HT1080 (cell line): Measurements from ENCODE around the gene PEG3. TPM values are rescaled to one million over a fixed set of nuclear protein-coding genes. Genes with fewer than 3 reads are reported as not detected.

Experiments
- DNase-seq: peaks from one replicate; pipeline ENCODE4 v3.0.0-alpha.2; 2015; ENCODE audit warnings: low read depth
- total RNA-seq: library from RNA; depleted of rRNA; stranded (reverse); fragments of >200 nt; shearing (Covaris generic); gene quantifications from 2 replicates; pipeline ENCODE4 v1.2.3, GENCODE V29; 2014

PEG3 gene
- total RNA-seq, 1 experiment from 2014 or later = not detected

GRCh38 chr19:56839652-56840450, 675 bp downstream of the PEG3 start:
- DNase-seq = no peak

GRCh38 chr19:56838909-56839651, 1.4 kb downstream of the PEG3 start:
- DNase-seq = no peak

GRCh38 chr19:56838024-56838908, 2.3 kb downstream of the PEG3 start:
- DNase-seq = no peak

- DNase-seq = no peak
Observed at GRCh38 chr19:56837492-56838023, 3.0 kb downstream of the PEG3 start.

GRCh38 chr19:56837004-56837403, 3.5 kb downstream of the PEG3 start:
- no peak for DNase-seq

- DNase-seq = no peak
Observed at GRCh38 chr19:56836059-56836458, 4.5 kb downstream of the PEG3 start.

- no peak for DNase-seq
Observed at GRCh38 chr19:56835401-56835800, 5.1 kb downstream of the PEG3 start.

GRCh38 chr19:56834564-56835375, 5.8 kb downstream of the PEG3 start:
- DNase-seq = no peak

GRCh38 chr19:56832352-56832928, 8.1 kb downstream of the PEG3 start:
- no peak for DNase-seq

- no peak for DNase-seq
Observed at GRCh38 chr19:56831255-56831654, 9.3 kb downstream of the PEG3 start.

- DNase-seq = no peak
Observed at GRCh38 chr19:56829596-56829995, 10.9 kb downstream of the PEG3 start.

GRCh38 chr19:56827708-56828107, 12.8 kb downstream of the PEG3 start:
- no peak for DNase-seq

GRCh38 chr19:56823956-56824355, 16.6 kb downstream of the PEG3 start:
- no peak for DNase-seq

- DNase-seq = no peak
Observed at GRCh38 chr19:56823417-56823816, 17.1 kb downstream of the PEG3 start.

- no peak for DNase-seq
Observed at GRCh38 chr19:56822755-56823154, 17.8 kb downstream of the PEG3 start.

GRCh38 chr19:56821675-56822074, 18.9 kb downstream of the PEG3 start:
- DNase-seq = no peak

GRCh38 chr19:56821209-56821608, 19.3 kb downstream of the PEG3 start:
- DNase-seq = no peak

- no peak for DNase-seq
Observed at GRCh38 chr19:56819166-56819565, 21.4 kb downstream of the PEG3 start.

GRCh38 chr19:56814656-56815055, 25.9 kb downstream of the PEG3 start:
- no peak for DNase-seq

- DNase-seq = no peak
Observed at GRCh38 chr19:56813531-56813930, 27.0 kb downstream of the PEG3 start.
